ENCODE data around the gene EML6.

The EML6 gene

GRCh38 chr2:55014962-55015939 lies 291.8 kb downstream of the EML6 start:
- H3K27ac Mint-ChIP-seq, result peak overlapping the region; percentile 74
- DNase-seq, result peak; percentile 10
- peaks cover 40% of the 10 kb centered on the region for H3K4me1 Mint-ChIP-seq
- peaks cover 19% of the 10 kb centered on the region for H3K36me3 Mint-ChIP-seq (ENCODE audit: low read depth)
- peaks cover 34% of the 10 kb centered on the region for H3K9me3 Mint-ChIP-seq
- no peak overlapping the region for H3K4me3 Mint-ChIP-seq
- no peak for TF ChIP-seq CTCF (IDR thresholded peaks at IDR 0.05)
- H3K27me3 Mint-ChIP-seq (ENCODE audit: low read depth, poor library complexity), result no peaks in the 10 kb centered on the region

- Mint-ChIP-seq H3K9me3 (peaks cover 43% of the 10 kb centered on the region), H3K27me3 (ENCODE audit: low read depth, poor library complexity) (no peaks in the 10 kb centered on the region), H3K27ac (no peak overlapping the region), H3K36me3 (ENCODE audit: low read depth) (peaks cover 19% of the 10 kb centered on the region), H3K4me1 (peaks cover 20% of the 10 kb centered on the region), H3K4me3 (no peak overlapping the region)
- DNase-seq, result no peak
- TF ChIP-seq CTCF (IDR thresholded peaks at IDR 0.05), result no peak
These were observed 294.0 kb downstream of the EML6 start for GRCh38 chr2:55017428-55017827.

- no peaks in the 10 kb centered on the region for H3K27me3 Mint-ChIP-seq (ENCODE audit: low read depth, poor library complexity)
- TF ChIP-seq CTCF (IDR thresholded peaks at IDR 0.05), result no peak
- peaks cover 19% of the 10 kb centered on the region for H3K36me3 Mint-ChIP-seq (ENCODE audit: low read depth)
- no peak for DNase-seq
- no peak overlapping the region for H3K27ac Mint-ChIP-seq
- peaks cover 43% of the 10 kb centered on the region for H3K9me3 Mint-ChIP-seq
- H3K4me3 Mint-ChIP-seq, result no peak overlapping the region
- peaks cover 15% of the 10 kb centered on the region for H3K4me1 Mint-ChIP-seq
These were observed 294.4 kb downstream of the EML6 start for GRCh38 chr2:55017880-55018279.

- Mint-ChIP-seq H3K27ac (no peak overlapping the region), H3K27me3 (ENCODE audit: low read depth, poor library complexity) (no peaks in the 10 kb centered on the region), H3K9me3 (peaks cover 43% of the 10 kb centered on the region), H3K4me1 (peaks cover 8% of the 10 kb centered on the region), H3K36me3 (ENCODE audit: low read depth) (peaks cover 19% of the 10 kb centered on the region), H3K4me3 (no peak overlapping the region)
- DNase-seq, result no peak
- no peak for TF ChIP-seq CTCF (IDR thresholded peaks at IDR 0.05)
These were observed 295.2 kb downstream of the EML6 start for GRCh38 chr2:55018619-55019018.

- peaks cover 5% of the 10 kb centered on the region for H3K4me1 Mint-ChIP-seq
- peaks cover 19% of the 10 kb centered on the region for H3K36me3 Mint-ChIP-seq (ENCODE audit: low read depth)
- peaks cover 43% of the 10 kb centered on the region for H3K9me3 Mint-ChIP-seq
- H3K27me3 Mint-ChIP-seq (ENCODE audit: low read depth, poor library complexity), result no peaks in the 10 kb centered on the region
- no peak for TF ChIP-seq CTCF (IDR thresholded peaks at IDR 0.05)
- DNase-seq, result no peak
- no peak overlapping the region for H3K27ac Mint-ChIP-seq
- no peak overlapping the region for H3K4me3 Mint-ChIP-seq
These were observed 296.2 kb downstream of the EML6 start for GRCh38 chr2:55019526-55020258.

Data from nephron progenitor cell (in vitro differentiated cells).